HG03442 (cell line): ENCODE results near the gene IRF5.
A peak's percentile ranks its signal among the peaks of the same experiment; 100 is the strongest.
"Not testable (repeated sequence)": the region's sequence is repeated elsewhere in the genome, so short reads cannot be mapped to it uniquely, and the experiment has no call there.

Source experiments
- ATAC-seq: cut with Tn5 transposase; IDR thresholded peaks from one replicate; pipeline ENCODE4 v1.9.1; 2021; ENCODE audit warnings: mild to moderate bottlenecking, moderate library complexity; ENCODE audit not compliant: unreplicated experiment

The IRF5 gene

DNA sequence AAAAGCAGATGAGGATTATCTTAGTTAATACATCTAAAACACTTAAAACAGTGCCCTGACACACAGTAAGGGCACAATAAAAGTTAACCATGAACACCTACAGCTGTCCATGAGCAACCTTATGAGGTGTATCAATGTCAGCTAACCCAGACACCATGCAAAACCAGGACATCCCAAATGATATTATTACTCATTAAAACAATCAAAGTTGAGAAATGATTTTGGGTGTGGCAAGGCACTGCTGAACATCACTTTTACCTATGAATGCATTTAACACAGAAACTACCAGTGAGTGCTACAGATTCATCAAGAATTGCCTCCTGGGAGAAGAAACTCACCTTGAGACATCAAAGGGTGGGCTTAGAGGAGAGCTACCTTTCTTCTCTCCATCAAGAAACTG, 18.3 kb downstream of the IRF5 start:
- ATAC-seq = no peak

DNA sequence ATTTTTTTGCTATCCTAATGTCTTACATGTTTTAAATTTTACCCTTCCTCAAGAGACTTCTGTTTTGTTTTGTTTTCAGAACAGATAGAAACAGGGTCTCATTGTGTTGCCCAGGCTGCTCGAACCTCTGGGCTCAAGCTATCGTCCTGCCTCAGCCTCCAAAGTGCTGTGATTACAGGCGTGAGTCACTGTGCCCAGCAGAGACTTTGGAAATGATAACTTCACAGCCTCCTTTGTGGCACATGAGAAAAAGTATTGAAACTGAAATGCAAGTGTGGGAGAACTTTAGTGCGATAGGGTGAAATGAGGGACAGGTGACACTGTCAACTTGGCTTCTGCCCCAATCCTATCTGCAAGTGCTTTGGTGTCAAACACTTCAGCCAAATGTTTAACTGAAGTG, 21.6 kb downstream of the IRF5 start:
- no peak for ATAC-seq

- ATAC-seq = no peak
Measured at GRCh38 chr7:128961030-128961659, 23.4 kb downstream of the IRF5 start.

DNA sequence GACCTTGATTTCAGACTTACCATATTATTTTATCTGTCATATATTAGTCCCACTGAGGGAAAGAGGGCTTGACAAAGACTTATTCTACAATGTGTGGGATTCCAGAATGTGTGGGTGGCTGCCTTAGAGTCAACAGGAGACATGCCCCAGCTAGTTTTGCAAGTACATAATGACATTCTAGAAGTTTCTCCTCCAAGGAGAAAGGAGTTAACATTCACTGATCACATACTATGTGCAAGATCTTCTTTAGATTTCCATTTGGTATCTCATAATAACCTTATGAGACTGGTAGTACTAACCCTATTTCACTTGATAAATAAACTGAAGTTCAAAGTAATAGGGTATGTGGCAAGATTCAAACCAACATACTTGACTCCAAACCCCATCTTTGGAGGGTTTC, 25.2 kb downstream of the IRF5 start:
- peak; percentile 27 for ATAC-seq

DNA sequence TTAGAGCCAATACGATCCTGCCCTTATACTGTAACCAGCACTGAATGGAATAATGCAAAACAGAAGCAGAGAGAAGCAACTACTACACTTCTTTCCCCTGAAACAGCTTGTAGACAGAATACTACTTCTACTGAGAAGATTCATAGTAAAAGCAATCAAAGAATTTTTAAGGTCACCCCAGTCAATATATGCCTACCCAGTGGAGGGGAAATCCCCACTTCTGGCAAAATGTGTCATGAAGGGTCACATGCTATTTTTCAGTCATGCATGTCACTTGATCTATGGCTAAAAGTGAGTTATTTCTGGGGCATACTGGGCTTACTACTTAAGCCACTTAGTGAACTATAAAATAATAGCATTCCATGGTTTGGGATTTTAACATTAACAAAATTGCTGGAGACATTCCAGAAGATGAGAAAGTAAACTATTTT, 25.6 kb downstream of the IRF5 start:
- peak; percentile 75 for ATAC-seq

DNA sequence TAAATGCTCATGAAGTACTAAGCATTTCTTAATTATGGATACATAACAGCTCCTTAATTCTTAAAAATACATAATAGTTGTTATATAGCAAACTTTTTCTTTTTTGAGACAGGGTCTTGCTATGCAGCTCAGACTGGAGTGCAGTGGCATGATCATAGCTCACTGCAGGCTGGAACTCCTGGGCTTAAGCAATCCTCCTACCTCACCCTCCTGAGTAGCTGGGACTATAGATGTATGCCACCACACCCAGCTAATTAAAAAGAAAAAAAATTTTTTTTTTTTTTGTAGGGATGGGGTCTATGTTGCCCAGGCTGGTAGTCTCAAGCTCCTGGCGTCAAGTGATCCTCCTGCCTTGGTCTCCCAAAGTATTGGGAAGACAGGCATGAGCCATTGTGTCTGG, 30.9 kb downstream of the IRF5 start:
- ATAC-seq = no peak

GRCh38 chr7:128974241-128974934, 36.7 kb downstream of the IRF5 start:
- ATAC-seq = no peak

GRCh38 chr7:128982105-128982504, 44.4 kb downstream of the IRF5 start:
- ATAC-seq = no peak

DNA sequence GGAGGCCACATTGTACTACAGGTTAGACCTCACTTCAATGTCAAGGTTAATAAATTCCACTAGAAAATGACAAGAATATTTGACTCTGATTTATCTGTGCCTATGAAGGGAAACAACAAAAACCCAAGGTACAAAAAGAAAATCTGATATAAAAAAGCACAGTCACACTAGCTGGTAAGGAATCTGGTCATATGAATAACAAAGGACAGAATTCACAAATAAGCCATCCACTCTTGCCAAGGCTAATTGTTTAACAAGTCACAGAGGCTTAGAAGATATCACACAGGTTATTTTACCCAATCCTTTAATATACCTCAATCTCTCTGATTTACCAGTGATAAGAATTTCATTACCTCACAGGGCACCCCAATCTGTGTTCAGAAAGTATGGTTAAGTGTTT, 47.9 kb downstream of the IRF5 start:
- no peak for ATAC-seq

GRCh38 chr7:128986609-128987008, 48.9 kb downstream of the IRF5 start:
- ATAC-seq = no peak

DNA sequence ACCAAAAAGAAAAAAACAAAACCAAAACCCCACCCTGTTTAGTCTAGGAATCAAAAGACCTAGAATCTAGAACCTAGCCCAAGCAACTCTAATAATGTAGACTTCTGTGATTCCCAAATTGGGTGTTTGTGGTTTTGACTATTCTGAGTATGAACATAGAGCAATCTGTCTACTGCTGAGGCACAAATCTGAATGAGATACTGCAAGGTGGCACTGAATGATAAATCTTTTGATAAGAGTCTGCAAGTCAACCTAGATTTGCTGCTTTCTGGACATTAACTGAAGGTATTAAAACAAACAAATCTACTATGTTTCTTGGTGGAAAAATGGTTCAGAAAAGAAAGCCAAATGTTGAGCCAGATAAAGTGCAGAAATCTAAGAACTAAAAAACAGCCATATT, 50.6 kb downstream of the IRF5 start:
- no peak for ATAC-seq

- ATAC-seq = no peak
Measured at GRCh38 chr7:128989961-128990360, 52.2 kb downstream of the IRF5 start.

DNA sequence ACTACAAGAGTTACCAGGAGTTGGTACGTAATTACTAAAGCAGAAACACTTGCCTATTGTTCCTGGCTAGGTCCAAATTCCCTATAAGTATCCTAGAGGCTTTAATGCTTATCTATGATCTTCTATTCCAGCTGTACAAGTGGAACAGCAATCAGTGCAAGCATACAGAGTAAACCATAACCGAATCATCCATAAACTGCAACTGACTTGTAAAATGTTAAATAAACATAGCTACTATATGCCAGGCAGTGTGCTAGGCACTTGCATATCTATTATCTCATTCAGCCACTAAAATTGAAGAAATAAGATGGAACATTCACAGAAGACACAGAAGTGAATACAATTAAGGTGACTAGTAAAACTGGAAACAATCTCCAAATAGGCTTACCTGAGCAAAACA, 55.7 kb downstream of the IRF5 start:
- ATAC-seq = no peak

DNA sequence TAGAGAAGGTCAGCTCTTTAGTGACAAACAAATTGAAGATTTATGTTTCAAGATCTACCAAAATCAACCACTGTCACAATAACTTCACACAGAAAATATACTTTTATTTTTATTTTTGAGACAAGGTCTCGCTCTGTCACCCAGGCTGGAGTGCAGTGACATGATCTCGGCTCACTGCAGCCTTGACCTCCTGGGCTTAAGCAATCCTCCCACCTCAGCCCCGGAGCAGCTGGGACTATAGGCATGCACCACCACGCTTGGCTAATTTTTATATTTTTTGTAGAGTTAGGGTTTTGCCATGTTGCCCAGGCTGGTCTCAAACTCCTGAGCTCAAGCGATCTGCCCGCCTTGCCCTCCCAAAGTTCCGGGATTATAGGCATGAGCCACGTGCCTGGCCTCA, 56.8 kb downstream of the IRF5 start:
- ATAC-seq = not testable (repeated sequence)

- ATAC-seq = no peak
Measured at GRCh38 chr7:128997181-128997580, 59.5 kb downstream of the IRF5 start.
